HCT116 (cell line): Measurements from ENCODE around the gene ZEB2. TPM values are rescaled to one million over a fixed set of nuclear protein-coding genes. Genes with fewer than 3 reads are reported as not detected.

Experiments
- ATAC-seq: fragments of 200-7000 bp; cut with Tn5 transposase; 2 replicates; pipeline ENCODE4 v1.9.1; 2020; ENCODE audit warnings: mild to moderate bottlenecking, moderate library complexity
- BruUV-seq: library from RNA; stranded (reverse); fragments of 400-500 nt; replicated peaks from 2 replicates; lab custom pipeline; 2021; lab: Mats Ljungman, UMichigan
- CTCF ChIA-PET: fragments of 300-600 bp; sonication (Branson Sonifier 250); formaldehyde crosslinking; loops from one replicate; lab custom pipeline; 2021; ENCODE audit warnings: antibody characterized with exemption; lab: Charles Lee
- POLR2A ChIA-PET: fragments of 300-600, 350-600 bp; sonication (Branson Sonifier 250); formaldehyde crosslinking; loops from one replicate; lab custom pipeline; 2021; ENCODE audit warnings: antibody characterized with exemption; lab: Charles Lee
- RAD21 ChIA-PET, 2 experiments: fragments of 300-600 bp; sonication (Branson Sonifier 250); formaldehyde crosslinking; loops; one replicate each; lab custom pipeline; 2023; ENCODE audit warnings: low total read pairs in 2 of 2; ENCODE audit not compliant: uncharacterized antibody in 2 of 2, unreplicated experiment in 2 of 2, low non-redundant PET in 1 of 2; lab: Charles Lee
- DNase-seq: peaks from one replicate; pipeline ENCODE4 v3.0.0-alpha.2; 2010; ENCODE audit warnings: low read depth, low spot score
- H2AFZ ChIP-seq: fragments of 200-600 bp; shearing (Covaris generic), sonication (generic); 2 replicates; pipeline ENCODE4 v1.6.1; 2017; ENCODE audit warnings: low read depth, mixed run types, mixed read lengths, antibody characterized with exemption, low read length; ENCODE audit not compliant: poor library complexity, severe bottlenecking
- H3K27ac ChIP-seq: 2 replicates; pipeline ENCODE4 v1.5.1; 2012; ENCODE audit warnings: low read depth, low read length
- H3K27me3 ChIP-seq: fragments of 200-600 bp; sonication (generic); 2 replicates; pipeline ENCODE4 v1.6.1; 2016; ENCODE audit warnings: mixed run types, low read length, mixed read lengths; ENCODE audit not compliant: insufficient read depth
- H3K36me3 ChIP-seq, 2 experiments: fragments of 200-500 bp in 1 of 2; fragments of 200-600 bp in 1 of 2; sonication (Bioruptor generic) in 1 of 2; sonication (generic) in 1 of 2; 2 replicates each; pipeline versions ENCODE4 v1.5.1 to v1.6.1; 2014 to 2016; ENCODE audit warnings: low read length in 2 of 2, inconsistent platforms in 1 of 2, mixed read lengths in 1 of 2, mixed run types in 1 of 2; ENCODE audit not compliant: insufficient read depth in 2 of 2, control insufficient read depth in 1 of 2
- H3K4me1 ChIP-seq, 2 experiments: fragments of 200-600 bp in 1 of 2; sonication (generic) in 1 of 2; 2 replicates each; pipeline versions ENCODE4 v1.5.1 to v1.6.1; 2012 to 2017; ENCODE audit warnings: low read length in 2 of 2, inconsistent platforms in 1 of 2, mild to moderate bottlenecking in 1 of 2, mixed read lengths in 1 of 2, mixed run types in 1 of 2, moderate library complexity in 1 of 2; ENCODE audit not compliant: insufficient read depth in 2 of 2, control insufficient read depth in 1 of 2
- H3K4me2 ChIP-seq: fragments of 200-600 bp; sonication (generic); 2 replicates; pipeline ENCODE4 v1.6.1; 2017; ENCODE audit warnings: mixed run types, low read length, mixed read lengths
- H3K4me3 ChIP-seq, 2 experiments: fragments of 200-600 bp in 1 of 2; sonication (generic) in 1 of 2; replicated peaks in 1 of 2; 2 replicates each; pipeline ENCODE4 v1.5.1; 2011 to 2016; ENCODE audit warnings: low read length in 2 of 2, control low read depth in 1 of 2, low read depth in 1 of 2, mild to moderate bottlenecking in 1 of 2, mixed read lengths in 1 of 2, mixed run types in 1 of 2
- H3K79me2 ChIP-seq: fragments of 200-600 bp; sonication (generic); 2 replicates; pipeline ENCODE4 v1.6.1; 2017; ENCODE audit warnings: mild to moderate bottlenecking, mixed run types, low read length, moderate library complexity, mixed read lengths; ENCODE audit not compliant: insufficient read depth
- H3K9ac ChIP-seq: fragments of 200-600 bp; sonication (generic); 2 replicates; pipeline ENCODE4 v1.6.1; 2016; ENCODE audit warnings: low read length, mixed read lengths
- H3K9me2 ChIP-seq: fragments of 200-600 bp; sonication (generic), shearing (Covaris generic); 2 replicates; pipeline ENCODE4 v1.6.1; 2017; ENCODE audit warnings: mixed run types, mild to moderate bottlenecking, moderate library complexity; ENCODE audit not compliant: insufficient read depth
- H3K9me3 ChIP-seq, 2 experiments: fragments of 200-500 bp in 1 of 2; fragments of 200-600 bp in 1 of 2; sonication (Bioruptor generic) in 1 of 2; sonication (generic) in 1 of 2; 2 replicates each; pipeline ENCODE4 v1.6.1; 2014 to 2017; ENCODE audit warnings: low read length in 2 of 2, mixed read lengths in 2 of 2, inconsistent platforms in 1 of 2, low read depth in 1 of 2, mild to moderate bottlenecking in 1 of 2, mixed run types in 1 of 2, moderate library complexity in 1 of 2; ENCODE audit not compliant: control insufficient read depth in 1 of 2, insufficient read depth in 1 of 2
- H4K20me1 ChIP-seq: fragments of 200-600 bp; sonication (generic), shearing (Covaris generic); 2 replicates; pipeline ENCODE4 v1.6.1; 2017; ENCODE audit warnings: mixed run types, mild to moderate bottlenecking, moderate library complexity; ENCODE audit not compliant: insufficient read depth
- CBX3 ChIP-seq: IDR thresholded peaks from 2 replicates; pipeline ENCODE4 v1.6.1; 2012; ENCODE audit warnings: low read depth
- CTCF ChIP-seq, 3 experiments: fragments of 200-600 bp in 1 of 3; sonication (generic) in 1 of 3; IDR thresholded peaks in 2 of 3; conservative IDR thresholded peaks in 1 of 3; 2 replicates each; pipeline ENCODE4 v1.5.1; 2012 to 2017; ENCODE audit warnings: low read depth in 2 of 3, low read length in 2 of 3, antibody characterized with exemption in 1 of 3, borderline replicate concordance in 1 of 3, control low read depth in 1 of 3, mild to moderate bottlenecking in 1 of 3, mixed read lengths in 1 of 3, mixed run types in 1 of 3, moderate library complexity in 1 of 3; ENCODE audit not compliant: insufficient read depth in 1 of 3
- EZH2phosphoT487 ChIP-seq: fragments of 200-600 bp; IDR thresholded peaks from 2 replicates; pipeline ENCODE4 v1.6.1; 2018; ENCODE audit warnings: antibody characterized with exemption, borderline replicate concordance
- FOSL1 ChIP-seq: IDR thresholded peaks from 2 replicates; pipeline ENCODE4 v1.6.1; 2012; ENCODE audit warnings: low read depth
- JUND ChIP-seq: IDR thresholded peaks from 2 replicates; pipeline ENCODE4 v1.6.1; 2012
- SIN3A ChIP-seq: IDR thresholded peaks from 2 replicates; pipeline ENCODE4 v1.6.1; 2012; ENCODE audit warnings: low read depth
- SRF ChIP-seq: IDR thresholded peaks from 2 replicates; pipeline ENCODE4 v1.6.1; 2012; ENCODE audit warnings: low read depth
- TCF7L2 ChIP-seq: IDR thresholded peaks from 2 replicates; pipeline ENCODE4 v1.7.0; 2011; ENCODE audit warnings: borderline replicate concordance, inconsistent platforms; ENCODE audit not compliant: insufficient read depth, insufficient read length; ENCODE audit errors: extremely low read depth
- YY1 ChIP-seq: IDR thresholded peaks from 2 replicates; pipeline ENCODE4 v1.6.1; 2011; ENCODE audit warnings: low read length, low read depth, moderate library complexity, mild to moderate bottlenecking; ENCODE audit not compliant: insufficient replicate concordance; ENCODE audit errors: extremely low read depth
- ZNF274 ChIP-seq: fragments of 200-500 bp; sonication (Bioruptor generic); IDR thresholded peaks from 2 replicates; pipeline ENCODE4 v1.6.1; 2014; ENCODE audit warnings: mild to moderate bottlenecking, low read depth, low read length, inconsistent platforms
- intact Hi-C: fragments of 100-400 bp; cut with micrococcal nuclease; formaldehyde crosslinking; loops from 2 replicates; pipeline ENCODE4 v1.10.0; 2022
- total RNA-seq: library from RNA; stranded (reverse); gene quantifications from one replicate; pipeline ENCODE4 v1.2.1, GENCODE V29; 2021; ENCODE audit not compliant: unreplicated experiment

The ZEB2 gene
- total RNA-seq, 1 experiment from 2014 or later: 0.81 TPM

- ATAC-seq (no peak), DNase-seq (no peak)
- Histone ChIP-seq H3K9me2 (no peaks in the 10 kb centered on the region), H3K27ac (no peak overlapping the region), H2AFZ (no peak overlapping the region), H3K27me3 (no peaks in the 10 kb centered on the region), H3K79me2 (no peaks in the 10 kb centered on the region), H3K9me3 (no peaks in the 10 kb centered on the region), H3K4me3 (no peak overlapping the region), H3K9ac (no peak overlapping the region), H3K4me2 (no peak overlapping the region), H3K36me3 (no peaks in the 10 kb centered on the region), H3K4me1 (no peaks in the 10 kb centered on the region), H4K20me1 (no peaks in the 10 kb centered on the region)
- intact Hi-C loops: no loop called here
- POLR2A ChIA-PET: no interaction called here
- TF ChIP-seq SRF: no peak
- no peak for TF ChIP-seq ZNF274
- no peak for TF ChIP-seq YY1
- TF ChIP-seq TCF7L2: no peak
- TF ChIP-seq FOSL1: no peak
- CTCF ChIA-PET: no interaction called here
- RAD21 ChIA-PET: no interaction called here
- BruUV-seq: no TSS peak
Measured at GRCh38 chr2:144548088-144548487, 28.2 kb upstream of the ZEB2 start.

- Histone ChIP-seq H3K36me3 (no peaks in the 10 kb centered on the region), H3K4me2 (no peak overlapping the region), H2AFZ (no peak overlapping the region), H3K27ac (no peak overlapping the region), H3K4me1 (no peaks in the 10 kb centered on the region), H3K79me2 (no peaks in the 10 kb centered on the region), H3K27me3 (no peaks in the 10 kb centered on the region), H3K4me3 (no peak overlapping the region), H3K9me3 (no peaks in the 10 kb centered on the region), H4K20me1 (no peaks in the 10 kb centered on the region), H3K9ac (no peak overlapping the region), H3K9me2 (no peaks in the 10 kb centered on the region)
- no peak for ATAC-seq
- TF ChIP-seq SIN3A: no peak
- no peak for TF ChIP-seq FOSL1
- no peak for TF ChIP-seq ZNF274
- TF ChIP-seq TCF7L2: no peak
- no peak for TF ChIP-seq JUND
- TF ChIP-seq SRF: no peak
- no peak for TF ChIP-seq CBX3
- no peak for TF ChIP-seq EZH2phosphoT487
- TF ChIP-seq CTCF (IDR thresholded peaks at IDR 0.05 in 2 of 3, conservative IDR thresholded peaks at IDR 0.05 in 1 of 3; ENCODE audit: borderline replicate concordance in 1 of 3, insufficient read depth in 1 of 3, low read depth in 2 of 3, low read length in 2 of 3): no peak
- RAD21 ChIA-PET: no interaction called here
- intact Hi-C loops: no loop called here
- DNase-seq: no peak
- CTCF ChIA-PET: no interaction called here
- POLR2A ChIA-PET: no interaction called here
- no TSS peak for BruUV-seq
Measured at GRCh38 chr2:144547494-144547893, 27.6 kb upstream of the ZEB2 start.
